GM20431 (cell line): ENCODE measurements around the gene RHOB.
"Not testable (repeated sequence)": the region's sequence is repeated elsewhere in the genome, so short reads cannot be mapped to it uniquely, and the experiment has no call there.

Experiments used
- in situ Hi-C: fragments of 300-500 bp; cut with MseI, MboI; formaldehyde crosslinking; loops from one replicate; pipeline ENCODE4 v1.15.0; 2020; ENCODE audit warnings: low sequenced_read_pairs; ENCODE audit not compliant: unreplicated experiment

The RHOB gene

GRCh38 chr2:20446917-20447436, at the start of gene RHOB:
RHOB (plus strand) TSS chr2:20447074; CDS start chr2:20447466, 392 bp downstream.
- in situ Hi-C loops: no loop called here

GRCh38 chr2:20397811-20398447, 48.9 kb upstream of the RHOB start:
- in situ Hi-C loops: no loop called here

- in situ Hi-C loops: no loop called here
Observed at GRCh38 chr2:20398956-20399567, 47.8 kb upstream of the RHOB start.

- in situ Hi-C loops: no loop called here
Observed at GRCh38 chr2:20400306-20400705, 46.6 kb upstream of the RHOB start.

GRCh38 chr2:20400787-20401488, 45.9 kb upstream of the RHOB start:
- in situ Hi-C loops: no loop called here

DNA sequence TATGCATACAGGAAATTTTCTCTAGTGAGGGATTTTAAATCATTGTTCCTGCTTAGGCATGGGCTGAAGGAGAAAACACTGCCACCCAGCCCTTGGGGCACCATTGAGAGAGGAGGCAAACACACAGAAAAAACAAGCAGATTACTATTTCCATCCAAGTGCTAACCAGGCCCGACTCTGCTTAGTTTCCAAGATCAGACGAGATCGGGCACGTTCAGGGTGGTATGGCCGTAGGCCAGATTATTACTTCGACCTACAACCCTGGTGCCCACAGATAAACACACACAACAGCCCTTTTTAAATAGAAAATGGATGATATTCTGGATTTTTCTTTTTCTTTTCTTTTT, 45.4 kb upstream of the RHOB start:
- in situ Hi-C loops: no loop called here

DNA sequence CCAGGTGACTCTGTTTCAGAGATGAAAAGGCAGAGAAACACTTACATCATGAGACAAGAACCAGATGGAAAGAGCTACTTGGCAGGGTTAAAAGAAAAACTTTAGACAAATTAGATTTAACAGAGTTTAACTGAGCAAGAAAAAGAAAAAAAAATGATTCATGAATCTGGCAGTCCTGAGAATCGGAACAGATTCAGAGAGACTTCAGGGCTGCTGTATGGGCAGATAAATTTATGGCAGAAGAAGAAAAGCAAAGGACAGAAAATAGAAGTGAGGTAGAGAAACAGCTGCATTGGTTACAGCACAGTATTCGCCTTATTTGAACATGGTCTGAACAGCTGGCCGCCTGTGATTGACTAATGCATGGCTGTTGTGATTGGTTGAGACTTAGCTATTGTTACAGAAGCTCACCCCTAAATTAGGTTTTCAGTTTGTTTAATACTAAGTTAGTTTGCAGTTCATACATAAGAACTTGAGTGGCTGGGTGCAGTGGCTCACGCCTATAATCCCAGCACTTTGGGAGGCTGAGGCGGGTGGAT, 43.0 kb upstream of the RHOB start:
- in situ Hi-C loops: no loop called here

DNA sequence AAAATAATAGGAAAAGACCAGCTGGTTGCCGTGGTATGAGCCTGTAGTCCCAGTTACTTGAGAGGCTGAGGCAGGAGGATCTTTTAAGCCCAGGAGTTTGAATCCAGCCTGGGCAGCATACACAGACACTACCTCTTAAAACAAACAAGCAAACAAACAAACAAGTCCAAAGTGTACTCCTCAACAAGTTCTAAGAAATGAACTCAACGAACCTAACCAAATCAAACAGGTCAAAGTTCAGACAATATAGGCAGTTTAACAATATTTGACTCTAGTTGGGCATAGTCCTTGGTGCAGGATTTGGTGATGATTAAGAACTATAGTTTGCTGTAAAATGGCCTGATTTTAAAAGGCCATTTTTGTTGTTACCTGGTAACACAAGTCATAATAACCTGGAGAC, 41.9 kb upstream of the RHOB start:
- in situ Hi-C loops: no loop called here

GRCh38 chr2:20409039-20409438, 37.8 kb upstream of the RHOB start:
- in situ Hi-C loops: no loop called here

- in situ Hi-C loops: no loop called here
Observed at GRCh38 chr2:20410556-20411277, 36.2 kb upstream of the RHOB start.

DNA sequence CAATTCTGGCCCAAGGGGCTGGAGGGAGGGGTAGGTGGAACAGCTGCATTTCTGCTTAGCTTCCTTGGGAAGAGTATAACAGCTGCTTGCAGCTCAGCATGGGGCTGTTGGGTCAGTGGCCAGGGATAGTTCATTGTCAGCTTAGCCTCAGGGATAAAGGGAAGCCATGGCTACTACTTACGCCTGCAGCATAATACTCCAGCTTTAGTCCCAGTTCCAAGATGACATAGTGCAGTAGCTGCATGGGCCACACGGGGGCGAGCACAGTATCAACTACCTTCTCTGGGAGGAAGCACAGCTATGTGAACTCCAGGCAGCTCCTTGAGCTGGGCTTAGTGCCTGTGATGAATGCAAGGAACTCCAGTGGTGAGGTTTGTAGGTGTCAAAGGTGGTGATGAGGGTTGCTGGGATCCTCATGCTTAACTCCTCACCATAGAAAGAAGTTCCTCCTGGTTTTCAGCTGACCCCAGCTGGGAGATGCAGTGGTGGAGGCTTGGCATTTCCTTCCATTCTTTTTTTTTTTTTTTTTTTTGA, 35.4 kb upstream of the RHOB start:
- in situ Hi-C loops: no loop called here

- in situ Hi-C loops: no loop called here
Observed at GRCh38 chr2:20414806-20415205, 32.1 kb upstream of the RHOB start.

GRCh38 chr2:20415511-20415918, 31.4 kb upstream of the RHOB start:
- in situ Hi-C loops: no loop called here

DNA sequence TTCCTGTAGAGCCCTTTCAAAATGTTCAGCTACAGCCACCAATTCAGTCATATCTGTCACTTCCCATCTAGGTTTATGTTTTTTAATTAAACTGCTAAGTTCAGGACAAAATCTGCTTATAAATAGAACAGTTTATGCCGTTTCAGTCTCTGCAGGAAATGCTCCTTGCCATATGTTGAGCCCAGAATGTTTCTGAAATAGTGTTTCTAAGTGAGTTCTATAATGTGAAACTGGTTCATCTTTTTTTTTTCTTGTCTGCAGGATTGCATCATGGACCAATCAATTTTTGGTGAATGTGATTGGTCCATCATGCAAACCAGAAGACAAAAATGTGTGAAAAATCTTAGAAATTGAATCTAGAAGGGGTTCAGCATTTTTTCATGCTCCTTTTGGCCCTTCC, 30.2 kb upstream of the RHOB start:
- in situ Hi-C loops: no loop called here

DNA sequence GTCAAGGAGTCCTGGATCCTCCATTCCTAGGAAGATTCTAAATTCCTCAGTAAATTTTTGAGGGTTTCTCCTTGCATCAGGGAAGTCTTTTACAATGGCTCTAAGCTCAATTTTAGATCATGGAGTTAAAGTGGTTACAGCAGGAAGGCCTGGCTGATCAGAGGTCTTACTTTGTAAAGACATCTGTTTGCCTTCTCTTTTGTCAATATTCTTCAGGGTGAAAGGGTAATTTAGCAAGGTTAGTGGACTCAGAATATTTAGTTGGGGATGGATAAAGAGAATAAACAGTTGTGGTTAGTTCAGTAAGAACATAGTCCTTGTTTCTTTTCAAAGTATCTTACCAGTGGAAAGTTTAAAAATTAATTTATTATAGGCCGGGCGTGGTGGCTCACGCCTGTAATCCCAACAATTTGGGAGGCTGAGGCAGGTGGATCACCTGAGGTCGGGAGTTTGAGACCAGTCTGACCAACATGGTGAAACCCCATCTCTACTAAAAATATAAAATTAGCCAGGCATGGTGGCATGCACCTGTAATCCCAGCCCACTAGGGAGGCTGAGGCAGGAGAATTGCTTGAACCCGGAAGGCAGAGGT, 29.5 kb upstream of the RHOB start:
- in situ Hi-C loops: not testable (repeated sequence)

- in situ Hi-C loops: no loop called here
Observed at GRCh38 chr2:20418519-20418918, 28.4 kb upstream of the RHOB start.

GRCh38 chr2:20419007-20419576, 27.8 kb upstream of the RHOB start:
- in situ Hi-C loops: no loop called here

DNA sequence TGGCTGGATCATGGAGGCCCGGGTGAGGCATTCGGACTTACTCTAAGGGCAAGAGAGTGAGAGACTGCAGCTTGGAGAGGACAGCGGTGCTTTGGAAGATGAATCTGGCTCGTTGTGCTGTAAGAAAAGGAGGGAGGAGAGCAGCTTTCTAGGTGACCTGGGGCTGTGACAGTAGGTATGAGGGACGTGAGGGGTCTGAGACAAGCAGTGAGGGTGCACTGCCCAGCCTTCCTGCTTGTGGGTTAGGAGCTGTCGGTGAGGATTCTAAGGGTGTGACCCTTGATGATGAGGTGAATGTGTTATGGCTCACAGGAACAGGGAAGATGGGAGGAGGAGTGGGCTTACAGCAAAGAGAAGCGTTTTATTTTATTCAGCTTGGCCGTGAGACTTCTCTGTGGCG, 27.1 kb upstream of the RHOB start:
- in situ Hi-C loops: no loop called here

- in situ Hi-C loops: no loop called here
Observed at GRCh38 chr2:20421336-20421987, 25.4 kb upstream of the RHOB start.
